ENCODE data around the gene CTNNBL1.

- TF ChIP-seq CTCF (IDR thresholded peaks at IDR 0.05) = no peak
- no peak for TF ChIP-seq POLR2A (IDR thresholded peaks at IDR 0.05)
- no peak for TF ChIP-seq EP300 (IDR thresholded peaks at IDR 0.05)
Measured at GRCh38 chr20:37872161-37872560, 178.3 kb downstream of the CTNNBL1 start.
